Skeletal muscle cell (primary cell): ENCODE results near the gene GREB1.

ENCODE experiments used
- DNase-seq: peaks from one replicate; pipeline ENCODE4 v3.0.0-alpha.2; 2010; ENCODE audit warnings: low read depth
- H3K4me3 ChIP-seq: 2 replicates; pipeline ENCODE4 v1.5.1; 2011; ENCODE audit warnings: low read depth, mild to moderate bottlenecking, control low read depth, low read length, moderate library complexity

The GREB1 gene

DNA sequence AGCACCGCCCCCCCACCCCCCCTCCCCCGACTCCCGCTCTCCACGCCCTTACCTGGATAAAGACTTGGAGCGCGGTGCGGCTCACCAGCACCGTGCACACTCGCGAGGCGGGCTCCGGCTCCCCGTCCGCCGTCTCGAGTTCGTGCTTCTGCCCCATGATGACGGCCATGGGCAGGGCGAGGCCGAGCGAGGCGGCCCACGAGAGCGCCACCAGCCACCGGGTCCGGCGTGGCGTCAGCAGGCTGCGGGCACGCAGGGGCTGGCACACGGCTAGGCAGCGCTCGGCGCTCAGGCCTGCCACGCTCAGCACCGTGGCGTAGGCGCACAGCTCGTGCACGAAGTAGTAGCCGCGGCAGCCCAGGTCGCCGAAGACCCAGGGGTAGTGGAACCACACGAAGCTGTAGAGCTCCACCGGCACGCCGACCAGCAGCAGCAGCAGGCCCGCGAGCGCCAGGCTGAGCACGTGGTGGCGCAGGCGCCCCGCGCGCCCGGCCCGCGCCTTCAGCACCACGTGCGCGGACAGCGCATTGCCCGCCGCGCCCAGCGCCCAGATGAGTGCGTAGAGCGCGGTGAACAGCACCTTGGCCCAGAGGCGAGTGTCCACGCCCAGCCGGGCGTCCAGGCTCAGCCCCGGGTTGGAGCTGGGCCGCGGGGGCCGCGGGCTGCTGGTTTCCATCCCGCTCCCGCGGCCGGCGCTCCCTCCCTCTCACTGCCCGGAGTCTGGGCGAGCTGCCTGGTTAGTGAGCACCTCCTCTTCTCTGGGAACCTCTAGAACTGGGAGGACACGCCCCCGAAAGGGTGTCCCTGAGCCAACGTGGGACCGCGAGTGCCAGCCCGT lies 135.8 kb downstream of the GREB1 start, which contains the start of gene NTSR2:
Gene NTSR2, minus strand, starts transcription at position 742 of the 838 bp plus-strand sequence. Its CDS starts 66 bp downstream, at position 676.
- DNase-seq = peak; percentile 24
- H3K4me3 ChIP-seq = peak within 1 kb of the TSS; percentile 10

DNA sequence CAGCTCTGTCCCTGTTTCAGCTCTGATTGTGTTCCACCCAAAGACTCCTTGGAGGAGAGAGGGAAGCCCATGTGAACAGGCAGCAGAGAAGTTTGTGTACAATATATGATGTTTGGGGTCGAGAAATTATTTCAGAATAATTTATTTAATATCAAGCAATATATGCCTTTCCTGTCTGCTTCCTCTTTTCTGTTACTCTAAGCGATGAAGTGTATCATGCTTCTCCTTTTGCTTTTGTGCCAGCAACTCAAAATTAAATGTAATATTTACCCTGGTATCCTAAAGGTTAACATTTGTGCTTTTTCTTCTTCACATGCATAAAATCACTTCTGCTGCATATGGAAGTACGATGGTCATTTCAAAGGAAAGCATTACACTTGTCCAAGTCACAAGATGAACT lies 138.6 kb downstream of the GREB1 start:
- H3K4me3 ChIP-seq = no peak overlapping the region
- DNase-seq = no peak

- H3K4me3 ChIP-seq = no peak overlapping the region
- DNase-seq = no peak
These were observed 141.1 kb downstream of the GREB1 start for GRCh38 chr2:11674983-11675382.

GRCh38 chr2:11675423-11676112 lies 141.7 kb downstream of the GREB1 start:
- H3K4me3 ChIP-seq = no peak overlapping the region

DNA sequence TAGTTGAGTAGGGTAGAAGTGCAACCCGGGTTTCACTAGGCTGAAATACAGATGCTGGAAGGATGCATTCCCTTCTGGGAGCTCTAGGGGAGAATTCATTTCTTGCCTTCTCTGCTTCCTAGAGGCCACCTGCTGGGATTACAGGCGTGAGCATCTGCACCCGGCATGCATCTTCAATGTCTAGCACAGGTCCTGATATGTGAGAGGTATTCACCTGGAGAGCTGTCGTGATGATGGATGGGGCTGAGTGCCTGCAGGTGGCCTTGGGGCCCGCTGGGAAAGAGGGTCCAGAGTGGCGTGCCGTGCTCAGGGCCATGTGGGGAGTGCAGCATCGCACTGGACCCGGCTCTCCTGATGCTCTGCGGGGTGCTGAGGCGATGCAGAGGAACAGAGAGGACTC lies 142.8 kb downstream of the GREB1 start:
- no peak for DNase-seq
- H3K4me3 ChIP-seq = no peak overlapping the region

More at GRCh38 chr2:11675423-11676112, 141.7 kb downstream of the GREB1 start:
- no peak for DNase-seq

GRCh38 chr2:11677136-11678055 lies 143.6 kb downstream of the GREB1 start:
- no peak for DNase-seq
- H3K4me3 ChIP-seq = no peak overlapping the region

DNA sequence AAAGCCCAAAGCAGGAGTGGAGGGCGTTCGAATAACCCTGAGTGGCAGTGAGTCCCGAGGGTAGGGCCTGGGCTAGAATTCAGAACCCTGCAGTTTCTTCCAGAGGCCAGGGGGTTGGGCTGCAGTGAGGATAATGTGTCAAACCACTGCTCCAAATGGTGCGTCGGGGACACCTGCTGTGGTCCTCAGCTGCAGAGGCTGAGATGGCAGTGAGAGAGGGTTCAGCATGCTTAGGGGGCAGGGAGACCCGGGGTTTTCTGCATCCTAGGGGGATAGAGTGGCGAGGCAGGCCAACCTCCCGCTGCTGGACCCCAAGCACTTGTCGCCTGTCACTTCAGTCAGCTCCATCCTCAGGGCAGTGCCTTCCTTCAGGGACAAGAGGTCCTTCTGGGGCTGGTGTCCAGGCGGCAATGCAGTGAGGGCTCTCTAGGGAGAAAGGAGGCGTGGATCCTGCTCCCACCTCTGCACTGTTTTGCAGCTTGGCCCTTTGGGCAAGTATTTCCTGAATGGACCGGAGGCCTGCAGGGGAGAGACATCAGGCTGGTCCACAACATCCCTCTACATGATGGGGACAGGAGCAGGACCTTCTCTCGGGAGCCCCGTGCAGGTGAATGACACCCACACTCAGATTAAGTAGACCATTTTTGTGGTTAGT lies 144.6 kb downstream of the GREB1 start:
- no peak overlapping the region for H3K4me3 ChIP-seq
- no peak for DNase-seq

GRCh38 chr2:11679016-11679415 lies 145.2 kb downstream of the GREB1 start:
- DNase-seq = no peak
- no peak overlapping the region for H3K4me3 ChIP-seq

DNA sequence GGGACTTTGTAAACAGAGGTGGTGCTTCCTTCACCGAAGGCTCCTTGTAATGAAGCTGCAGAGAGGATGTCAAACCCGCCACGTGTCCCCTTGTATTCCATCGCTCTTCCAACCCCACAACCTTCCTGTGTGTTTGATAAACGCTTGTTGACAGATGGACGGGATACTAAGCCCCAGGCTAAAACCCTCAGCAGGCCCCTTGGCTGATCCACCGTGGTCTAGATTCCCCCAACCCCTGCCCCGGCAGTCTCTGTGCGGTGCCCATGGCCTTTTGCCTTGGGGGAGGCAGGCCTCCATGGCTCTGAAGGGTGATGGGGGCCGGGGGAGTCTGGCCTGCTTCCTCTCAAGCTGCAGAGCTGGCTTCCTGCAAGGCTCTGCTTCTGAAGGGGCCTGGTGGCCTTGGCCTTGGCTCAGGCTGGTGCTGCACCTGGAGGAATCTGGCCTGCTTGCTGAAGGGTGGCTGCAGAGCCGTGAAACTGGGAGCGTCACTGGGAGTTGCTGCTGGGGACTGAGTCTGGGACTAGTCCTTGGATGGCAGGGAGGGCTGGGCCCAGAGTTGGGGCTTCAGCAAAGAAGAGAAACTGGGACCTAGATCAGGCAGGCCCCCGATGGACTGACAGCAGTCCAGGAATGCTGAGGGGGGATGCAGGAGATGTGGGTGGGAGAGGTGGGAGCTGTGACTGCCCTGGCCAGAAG lies 145.8 kb downstream of the GREB1 start:
- no peak for DNase-seq
- H3K4me3 ChIP-seq = no peak overlapping the region

DNA sequence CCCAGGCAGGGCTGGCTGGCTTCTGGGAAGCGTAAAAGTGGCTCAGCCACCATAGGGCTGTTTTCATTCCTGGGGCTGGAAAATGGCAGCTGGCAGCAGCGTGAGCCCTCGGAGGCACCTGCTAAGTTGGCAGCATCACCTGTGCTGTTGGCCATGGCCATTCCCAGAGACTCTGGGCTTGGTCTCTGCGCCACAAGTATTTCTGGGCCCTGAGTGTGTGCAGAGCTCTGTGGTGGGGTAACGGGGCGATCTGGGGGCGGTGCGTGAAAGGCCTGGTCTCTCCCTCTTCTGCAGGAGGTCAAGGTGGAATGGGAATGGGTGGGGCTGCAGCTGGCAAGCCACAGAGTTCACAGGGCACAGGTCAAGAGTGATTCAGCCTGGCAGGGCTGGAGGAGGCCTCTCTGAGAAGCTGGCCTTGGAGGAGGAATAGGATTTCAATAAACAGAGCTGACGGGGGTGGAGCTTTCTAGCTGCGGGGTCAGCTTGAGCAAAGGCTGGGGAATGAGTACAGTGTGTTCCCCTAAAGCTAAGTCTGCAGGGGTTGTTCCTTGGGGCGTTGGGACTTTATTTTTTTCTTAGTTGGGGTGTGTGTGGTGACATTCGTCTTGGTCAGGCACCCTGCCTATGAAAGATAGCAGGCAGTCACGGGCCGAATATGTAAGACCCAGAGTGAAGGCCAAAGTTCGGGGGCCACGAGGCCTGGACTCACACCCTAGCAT lies 146.5 kb downstream of the GREB1 start:
- no peak overlapping the region for H3K4me3 ChIP-seq
- DNase-seq = peak; percentile 24

DNA sequence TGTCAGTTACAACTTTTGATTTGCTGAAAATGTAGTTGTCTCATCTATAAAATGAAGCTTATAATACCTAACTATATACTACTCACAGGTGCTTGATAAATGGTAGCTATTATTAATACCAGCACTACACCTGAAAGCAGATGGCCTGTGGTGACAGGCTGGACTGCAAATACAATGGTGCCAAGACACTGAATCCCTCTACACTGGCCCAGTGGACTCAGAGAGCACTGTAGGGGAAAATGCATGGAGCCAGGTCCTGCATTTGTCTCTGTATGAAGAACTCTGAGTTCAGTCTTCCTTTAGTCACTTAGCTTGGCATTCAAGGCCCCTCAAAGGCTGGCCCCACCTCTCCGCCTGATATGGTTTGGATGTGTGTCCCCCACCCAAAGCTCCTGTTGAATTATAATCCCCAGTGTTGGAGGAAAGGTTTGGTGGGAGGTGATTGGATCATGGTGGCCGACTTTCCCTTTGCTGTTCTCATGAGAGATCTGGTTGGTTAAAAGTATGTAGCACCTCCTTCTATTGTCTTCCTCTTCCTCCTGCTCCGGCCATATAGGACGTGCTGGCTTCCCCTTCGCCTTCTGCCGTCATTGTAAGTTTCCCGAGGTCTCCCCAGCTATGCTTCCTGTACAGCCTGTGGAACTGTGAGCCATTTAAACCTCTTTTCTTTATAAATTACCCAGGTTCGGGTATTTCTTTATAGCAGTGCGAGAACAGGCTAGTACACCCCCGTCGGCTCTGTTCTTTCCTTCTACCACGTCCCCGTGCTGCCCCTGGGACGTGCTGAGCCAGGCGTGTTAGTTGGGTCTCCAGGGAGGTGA lies 147.3 kb downstream of the GREB1 start:
- H3K4me3 ChIP-seq = no peak overlapping the region
- DNase-seq = no peak

DNA sequence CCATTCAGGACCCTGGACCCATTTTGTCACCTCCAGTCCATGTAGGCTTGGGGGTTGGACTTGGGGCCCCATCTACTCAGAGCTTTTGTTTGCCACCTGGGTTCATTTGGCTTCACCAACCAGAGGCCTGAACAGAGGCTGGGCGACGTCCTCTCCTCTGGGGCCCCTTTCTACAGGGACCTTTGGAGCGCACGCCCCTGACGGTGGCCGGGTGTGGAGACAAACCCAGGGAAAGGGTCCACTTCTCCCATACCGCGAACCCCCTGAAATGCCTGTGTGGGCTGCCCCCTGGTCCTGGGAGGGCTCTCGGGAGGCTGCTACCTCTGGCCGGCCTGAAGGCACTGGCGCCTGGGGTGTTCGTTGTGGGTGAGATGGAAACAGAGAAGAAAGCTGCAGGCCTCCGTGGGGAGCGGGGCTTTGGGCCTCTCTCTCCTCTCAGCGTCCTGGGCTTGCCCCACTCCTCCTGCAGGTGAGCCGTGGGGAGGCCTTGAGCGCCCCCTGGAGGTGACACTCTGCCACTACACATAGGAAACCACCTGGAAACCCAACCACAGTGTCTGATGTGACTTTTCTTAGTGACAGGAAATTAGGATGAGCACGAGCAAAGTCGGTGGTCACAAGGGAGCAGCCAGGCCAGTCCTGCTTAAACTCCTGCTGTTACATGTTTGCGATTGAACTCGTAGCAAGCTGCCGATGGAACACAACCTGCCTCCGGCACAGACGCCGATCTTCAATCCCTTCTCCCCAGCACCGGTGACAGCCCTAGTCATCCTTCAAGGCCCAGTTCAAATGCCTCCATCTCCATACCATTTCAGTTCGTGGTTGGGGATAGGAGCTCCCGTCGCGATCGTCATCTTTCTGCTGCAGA lies 148.1 kb downstream of the GREB1 start:
- no peak for DNase-seq
- no peak overlapping the region for H3K4me3 ChIP-seq

DNA sequence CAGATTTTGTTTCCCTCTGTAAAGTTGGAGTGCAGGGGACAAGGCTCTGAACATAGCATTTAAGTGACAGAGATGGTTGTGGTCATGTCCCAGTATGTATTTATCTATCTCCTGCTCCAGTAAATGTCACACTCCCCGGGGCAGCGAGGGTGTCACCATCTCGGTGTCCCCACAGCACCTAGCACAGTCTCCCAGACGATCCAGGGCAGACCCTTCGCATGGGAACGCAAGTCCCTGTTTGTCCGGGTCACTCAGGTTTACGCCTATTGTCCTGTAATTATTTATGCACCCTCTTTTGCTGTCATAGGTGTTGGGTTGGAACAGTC lies 148.7 kb downstream of the GREB1 start:
- no peak overlapping the region for H3K4me3 ChIP-seq
- DNase-seq = no peak

- H3K4me3 ChIP-seq = no peak overlapping the region
- no peak for DNase-seq
These were observed 149.6 kb downstream of the GREB1 start for GRCh38 chr2:11683476-11683875.

DNA sequence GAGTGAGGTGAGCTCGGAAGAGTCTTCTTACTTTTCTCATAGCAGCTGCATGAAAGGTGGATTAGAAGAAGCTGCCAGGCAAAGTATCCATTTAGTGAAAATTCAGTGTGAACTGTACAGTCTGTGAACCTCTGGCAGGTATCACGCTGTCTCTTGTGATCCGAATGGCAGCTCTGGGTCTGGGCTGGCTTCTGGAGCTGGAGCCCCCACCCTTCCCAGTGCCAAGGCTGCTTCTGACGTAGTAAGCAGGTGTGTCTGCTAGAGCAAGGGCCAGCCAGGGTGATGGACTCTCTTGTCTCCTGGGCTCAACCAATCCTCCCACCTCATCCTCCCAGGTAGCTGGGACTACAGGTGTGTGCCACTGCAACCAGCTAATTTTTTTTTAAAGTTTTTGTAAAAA lies 150.1 kb downstream of the GREB1 start:
- no peak overlapping the region for H3K4me3 ChIP-seq
- DNase-seq = no peak

DNA sequence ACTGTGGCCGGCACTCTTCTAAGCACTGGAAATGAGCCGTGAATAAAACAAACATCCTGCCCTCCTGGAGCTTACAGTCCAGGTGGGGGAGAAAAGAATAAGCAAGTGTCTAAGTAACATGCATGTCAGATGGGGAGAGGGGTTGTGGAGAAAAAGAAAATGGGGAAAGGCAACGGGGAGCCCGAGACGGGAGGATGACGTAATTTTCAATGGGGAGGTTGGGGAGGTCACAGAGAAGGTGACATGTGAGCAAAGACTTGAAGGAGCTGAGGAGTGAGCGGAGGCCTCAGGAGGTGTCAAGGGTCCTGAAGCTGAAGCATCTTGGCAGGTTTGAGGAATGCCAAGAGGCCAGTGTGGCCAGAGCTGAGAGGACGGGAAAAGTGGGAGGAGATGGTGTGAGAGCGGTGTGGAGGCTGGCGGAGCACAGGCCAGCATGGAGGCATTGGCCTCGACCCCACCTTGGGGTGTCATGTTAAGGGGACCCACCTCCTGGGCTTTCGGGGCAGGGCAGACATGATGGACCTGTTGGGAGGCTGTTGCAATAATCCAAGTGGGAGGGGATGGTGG lies 151.1 kb downstream of the GREB1 start:
- no peak for DNase-seq
- no peak overlapping the region for H3K4me3 ChIP-seq
